Fibroblast of pulmonary artery (primary cell): ENCODE data around the gene NR2C2.

Experiments
- DNase-seq: peaks from one replicate; pipeline ENCODE4 v3.0.0-alpha.2; 2010; ENCODE audit warnings: low read depth
- H3K4me3 ChIP-seq: replicated peaks from 2 replicates; pipeline ENCODE4 v1.5.1; 2011; ENCODE audit warnings: low read depth, mild to moderate bottlenecking, control low read depth, low read length, moderate library complexity
- TF ChIP-seq, protein P1 (sequence below): IDR thresholded peaks from 2 replicates; pipeline ENCODE4 v1.5.1; 2011; ENCODE audit warnings: mild to moderate bottlenecking, control low read depth, low read length, inconsistent platforms; ENCODE audit errors: missing control alignments

The NR2C2 gene

DNA sequence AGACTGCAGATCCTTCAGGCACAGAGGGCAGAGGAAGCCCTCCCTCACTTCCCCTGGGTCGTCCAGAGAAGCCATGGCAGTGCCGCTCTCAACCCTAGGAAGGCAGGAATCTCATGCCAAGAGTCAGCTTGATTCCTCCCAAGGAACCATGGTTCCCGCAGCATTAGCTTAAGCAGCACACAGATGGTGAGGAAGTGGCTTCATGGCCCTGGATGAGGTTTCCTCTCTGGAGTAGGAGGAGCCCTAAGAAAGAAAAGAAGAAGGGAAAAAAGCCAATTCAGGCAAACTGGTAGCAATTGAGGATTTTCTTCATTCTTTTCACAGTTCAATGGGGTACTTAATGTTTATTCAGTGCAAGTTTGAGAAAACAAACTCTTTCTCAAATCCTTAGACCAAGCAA lies 148.7 kb downstream of the NR2C2 start:
- no peak overlapping the region for H3K4me3 ChIP-seq
- no peak for DNase-seq
- TF ChIP-seq, protein P1, sequence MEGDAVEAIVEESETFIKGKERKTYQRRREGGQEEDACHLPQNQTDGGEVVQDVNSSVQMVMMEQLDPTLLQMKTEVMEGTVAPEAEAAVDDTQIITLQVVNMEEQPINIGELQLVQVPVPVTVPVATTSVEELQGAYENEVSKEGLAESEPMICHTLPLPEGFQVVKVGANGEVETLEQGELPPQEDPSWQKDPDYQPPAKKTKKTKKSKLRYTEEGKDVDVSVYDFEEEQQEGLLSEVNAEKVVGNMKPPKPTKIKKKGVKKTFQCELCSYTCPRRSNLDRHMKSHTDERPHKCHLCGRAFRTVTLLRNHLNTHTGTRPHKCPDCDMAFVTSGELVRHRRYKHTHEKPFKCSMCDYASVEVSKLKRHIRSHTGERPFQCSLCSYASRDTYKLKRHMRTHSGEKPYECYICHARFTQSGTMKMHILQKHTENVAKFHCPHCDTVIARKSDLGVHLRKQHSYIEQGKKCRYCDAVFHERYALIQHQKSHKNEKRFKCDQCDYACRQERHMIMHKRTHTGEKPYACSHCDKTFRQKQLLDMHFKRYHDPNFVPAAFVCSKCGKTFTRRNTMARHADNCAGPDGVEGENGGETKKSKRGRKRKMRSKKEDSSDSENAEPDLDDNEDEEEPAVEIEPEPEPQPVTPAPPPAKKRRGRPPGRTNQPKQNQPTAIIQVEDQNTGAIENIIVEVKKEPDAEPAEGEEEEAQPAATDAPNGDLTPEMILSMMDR, result no peak

DNA sequence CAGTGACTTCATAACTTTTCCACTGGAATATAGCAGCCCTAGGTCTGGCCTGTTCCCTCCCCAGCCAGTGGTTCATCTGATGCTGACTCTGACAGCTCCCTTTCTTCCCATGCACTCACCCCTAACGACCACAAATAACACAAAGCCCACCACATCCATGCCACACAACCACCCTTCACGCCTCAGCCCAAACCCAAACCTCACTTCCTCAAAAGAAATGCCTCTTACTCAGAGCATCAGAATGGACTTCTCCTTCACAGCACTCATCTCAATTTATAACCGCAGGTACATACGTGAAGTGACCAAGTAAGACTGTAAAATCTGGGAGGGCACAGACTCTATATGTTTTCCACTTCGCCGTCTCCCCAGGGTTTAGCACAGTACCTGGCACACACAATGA lies 150.5 kb downstream of the NR2C2 start:
- TF ChIP-seq, protein P1, result no peak
- H3K4me3 ChIP-seq, result peak overlapping the region; percentile 99
- DNase-seq, result no peak
